SK-N-DZ (cell line): ENCODE results near the gene H2BK1.

Source experiments
- DNase-seq: peaks from one replicate; pipeline ENCODE4 v3.0.0-alpha.2; 2015; ENCODE audit warnings: low spot score

Gene H2BK1

GRCh38 chr7:151179946-151180345 lies 30.3 kb downstream of the H2BK1 start:
- no peak for DNase-seq

GRCh38 chr7:151179287-151179860 lies 30.9 kb downstream of the H2BK1 start:
- DNase-seq = no peak

GRCh38 chr7:151178831-151179230 lies 31.5 kb downstream of the H2BK1 start:
- DNase-seq = no peak

DNA sequence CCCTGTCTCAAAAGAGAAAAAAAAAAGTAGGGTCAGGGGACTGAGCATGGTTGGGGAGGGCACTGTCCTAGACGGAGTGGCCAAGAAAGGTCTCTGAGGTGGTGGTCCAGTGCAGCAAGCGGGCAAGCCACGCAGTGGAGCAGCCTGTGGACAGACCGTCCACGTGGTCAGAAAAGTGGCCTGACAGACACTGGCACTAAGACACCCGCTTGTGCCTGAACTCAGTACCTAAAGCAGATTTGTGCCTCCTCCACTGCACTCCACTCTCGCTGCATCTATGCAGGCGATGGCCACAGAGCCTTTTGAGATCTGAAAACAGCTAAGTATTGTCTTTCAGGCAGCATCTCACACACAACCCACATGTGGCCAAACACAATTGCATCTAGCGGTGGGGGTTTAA lies 32.1 kb downstream of the H2BK1 start:
- no peak for DNase-seq

- no peak for DNase-seq
Measured at GRCh38 chr7:151177310-151177709, 33.0 kb downstream of the H2BK1 start.

DNA sequence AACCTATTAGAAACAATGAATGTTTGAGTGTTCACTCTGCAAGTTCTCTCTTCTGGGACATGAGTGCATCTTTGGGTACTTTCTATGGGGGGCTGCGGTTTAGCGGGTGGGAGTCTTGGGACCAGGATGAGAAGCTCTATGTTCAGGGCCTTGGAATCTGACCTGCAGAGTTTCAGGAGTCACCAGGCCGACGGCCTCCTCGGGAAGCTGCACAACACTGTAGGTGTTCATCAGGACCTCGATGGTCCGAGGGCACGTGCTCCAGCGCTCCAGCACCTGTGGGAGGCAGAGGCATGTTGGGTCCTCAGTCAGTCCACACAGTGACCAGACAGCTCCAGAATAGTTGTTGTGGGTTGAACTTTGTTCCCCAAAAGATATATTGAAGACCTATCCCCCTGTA lies 33.9 kb downstream of the H2BK1 start:
- no peak for DNase-seq

GRCh38 chr7:151175793-151176311 lies 34.4 kb downstream of the H2BK1 start:
- no peak for DNase-seq

DNA sequence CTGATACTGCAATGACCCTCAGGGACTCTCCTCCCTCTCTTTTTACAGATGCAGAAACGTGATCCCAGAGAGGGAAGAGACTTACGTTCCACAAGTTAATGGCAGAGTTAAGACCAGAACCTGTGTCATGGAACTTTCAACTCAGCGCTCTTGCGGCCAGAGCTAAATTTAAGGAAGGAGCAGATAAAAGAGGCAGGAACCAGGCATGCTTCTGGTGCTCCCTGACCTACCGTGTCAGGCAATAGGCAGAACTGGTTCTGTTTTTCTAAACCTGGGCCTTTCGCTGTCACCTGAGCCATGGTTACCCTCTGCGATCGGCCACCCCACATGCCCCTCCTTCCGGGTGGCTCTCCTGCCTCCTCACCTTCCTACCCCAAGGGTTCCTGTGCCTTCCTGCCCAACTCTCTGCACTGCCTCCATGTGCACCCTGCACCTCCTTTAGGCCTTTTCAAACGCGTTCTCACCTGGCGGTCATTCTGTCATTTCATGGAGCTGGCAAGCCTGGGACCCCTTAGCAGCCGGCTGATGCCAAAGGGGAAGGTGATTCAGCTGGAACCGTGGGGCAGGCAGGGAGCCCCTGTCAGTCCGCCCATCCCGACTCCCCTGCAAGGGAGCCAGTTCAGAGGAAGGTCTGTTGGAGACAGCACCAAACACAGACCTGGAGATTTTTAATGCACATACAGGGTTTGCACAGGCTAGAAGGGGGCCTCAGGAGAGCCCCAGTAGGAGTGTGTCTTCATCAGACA lies 35.1 kb downstream of the H2BK1 start:
- DNase-seq = no peak

DNA sequence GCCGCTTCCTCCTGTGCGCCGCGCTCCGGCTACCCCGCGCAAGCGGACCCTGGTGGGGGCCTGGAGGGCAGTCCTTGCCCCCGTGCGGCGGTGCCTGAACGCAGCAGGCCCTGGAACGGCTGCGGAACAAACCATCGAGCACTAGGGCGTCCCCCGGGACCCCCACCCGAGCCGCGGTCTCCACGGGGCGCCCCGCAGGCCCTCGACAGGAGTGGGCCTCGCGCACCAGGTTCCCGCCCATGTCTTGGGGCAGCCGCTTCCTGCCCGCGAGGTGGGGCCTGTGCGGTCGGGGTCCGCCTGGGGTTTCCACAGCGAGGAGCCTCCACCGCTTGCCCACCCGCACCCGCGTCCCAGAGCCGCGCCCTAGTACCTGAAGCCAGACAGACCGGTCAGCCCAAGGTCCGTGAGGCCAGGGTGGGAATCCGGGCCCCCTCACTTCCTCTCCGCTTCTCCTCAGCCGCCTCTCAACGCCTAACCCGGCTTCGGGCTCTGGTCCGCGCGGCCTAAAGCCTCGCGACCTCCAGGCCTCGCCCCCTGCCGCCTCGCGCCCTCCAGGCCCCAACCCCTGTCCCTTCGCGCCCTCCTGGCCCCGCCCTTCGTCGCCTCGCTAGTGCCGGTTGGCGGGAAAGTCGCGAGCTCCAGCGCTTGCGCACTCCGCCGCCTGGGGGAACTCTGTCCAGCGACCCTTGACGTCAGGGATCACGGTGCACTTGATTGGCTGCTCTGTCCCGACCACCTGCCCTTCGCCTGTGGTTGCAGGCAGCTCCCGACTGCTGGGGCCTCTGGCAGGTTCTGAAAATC lies 35.8 kb downstream of the H2BK1 start:
- no peak for DNase-seq

GRCh38 chr7:151173386-151174245 lies 36.7 kb downstream of the H2BK1 start:
- no peak for DNase-seq

DNA sequence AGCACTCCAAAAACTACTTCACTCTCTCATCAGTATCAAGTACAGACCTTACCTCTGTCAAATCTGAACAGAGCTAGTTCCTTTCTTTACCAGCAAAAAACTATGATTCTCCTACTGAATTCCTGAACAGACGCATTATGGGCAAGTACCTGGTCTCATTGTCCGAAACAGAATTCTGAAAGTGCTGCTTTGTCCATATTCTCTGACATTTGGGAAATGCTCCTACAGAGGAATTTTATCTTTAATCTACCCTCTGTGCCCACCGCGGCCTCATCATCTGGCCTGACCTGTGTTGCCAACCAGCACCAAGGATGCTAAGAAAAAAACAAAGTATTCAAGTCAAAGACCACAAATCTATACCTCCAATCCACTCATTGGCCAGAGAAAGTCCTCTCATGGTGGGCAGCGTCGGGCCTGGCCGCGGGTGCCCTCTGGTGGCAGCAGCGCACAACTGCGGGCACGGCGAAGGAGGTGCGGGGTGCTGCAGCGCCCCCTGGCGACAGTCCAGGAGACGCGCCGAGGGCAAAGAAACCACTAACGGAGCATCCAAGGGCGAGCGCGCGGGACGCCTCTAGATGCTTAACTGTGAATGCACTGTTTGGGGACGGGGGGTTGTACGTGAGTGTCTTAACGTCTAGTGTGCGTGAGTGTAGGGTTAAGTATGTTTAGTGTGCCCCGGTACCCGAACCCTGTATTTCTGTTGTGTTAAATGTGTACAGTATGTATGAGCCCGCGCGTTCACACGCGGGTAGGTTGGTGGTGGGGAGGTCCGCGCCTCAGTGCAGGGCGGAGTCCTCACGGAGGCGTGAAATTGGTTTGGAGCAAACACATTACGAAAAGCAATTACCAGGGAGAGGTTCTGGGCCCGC lies 37.8 kb downstream of the H2BK1 start:
- DNase-seq = peak; percentile 71

DNA sequence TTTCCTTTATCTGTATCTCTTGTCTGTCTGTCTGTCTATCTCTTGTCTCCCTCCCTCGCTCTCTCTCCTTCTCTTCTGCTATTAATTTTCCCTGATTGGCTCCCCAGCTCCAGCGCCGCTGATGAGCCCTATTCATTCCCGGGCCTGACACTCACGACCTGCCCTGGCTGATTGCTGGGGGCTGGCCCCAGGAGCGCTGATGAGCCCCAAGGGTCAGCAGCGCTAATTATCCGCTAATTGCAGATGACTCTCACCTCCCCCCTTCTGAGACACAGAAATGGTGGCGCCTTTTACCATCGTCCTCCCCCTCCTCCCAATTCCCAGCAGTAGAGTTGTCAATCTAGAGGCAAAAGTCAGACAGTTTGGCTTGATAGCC lies 41.5 kb downstream of the H2BK1 start:
- no peak for DNase-seq

GRCh38 chr7:151168003-151168786 lies 42.1 kb downstream of the H2BK1 start:
- DNase-seq = no peak

- no peak for DNase-seq
Measured at GRCh38 chr7:151167197-151167961, 42.9 kb downstream of the H2BK1 start, which contains the start of gene GBX1. Gene GBX1, minus strand, starts transcription at chr7:151167694. Its CDS starts 146 bp downstream, at chr7:151167548.

GRCh38 chr7:151166629-151167196 lies 43.6 kb downstream of the H2BK1 start:
- DNase-seq = no peak

GRCh38 chr7:151161757-151162156 lies 48.5 kb downstream of the H2BK1 start:
- DNase-seq = no peak
